Measurements from ENCODE around the gene TTK.

DNA sequence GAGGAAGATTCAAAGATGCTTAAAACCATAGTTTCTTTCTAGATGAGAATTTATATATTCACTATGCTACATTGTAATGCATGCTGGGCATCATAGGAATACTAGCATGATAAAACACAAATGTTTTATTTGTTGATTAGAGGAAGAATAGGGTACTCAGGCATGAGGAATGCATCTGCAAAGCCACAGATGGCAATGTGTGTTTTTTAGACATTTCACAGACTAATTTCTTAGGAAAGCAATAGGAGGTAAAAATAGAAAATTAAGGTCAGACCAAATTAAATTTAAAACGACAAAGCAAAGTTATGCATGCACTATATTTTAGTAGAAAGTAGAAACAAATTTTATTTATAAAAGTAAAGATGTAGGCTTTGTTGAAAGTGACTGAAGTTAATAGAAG, 2.1 kb downstream of the TTK start:
- TF ChIP-seq, protein P1, sequence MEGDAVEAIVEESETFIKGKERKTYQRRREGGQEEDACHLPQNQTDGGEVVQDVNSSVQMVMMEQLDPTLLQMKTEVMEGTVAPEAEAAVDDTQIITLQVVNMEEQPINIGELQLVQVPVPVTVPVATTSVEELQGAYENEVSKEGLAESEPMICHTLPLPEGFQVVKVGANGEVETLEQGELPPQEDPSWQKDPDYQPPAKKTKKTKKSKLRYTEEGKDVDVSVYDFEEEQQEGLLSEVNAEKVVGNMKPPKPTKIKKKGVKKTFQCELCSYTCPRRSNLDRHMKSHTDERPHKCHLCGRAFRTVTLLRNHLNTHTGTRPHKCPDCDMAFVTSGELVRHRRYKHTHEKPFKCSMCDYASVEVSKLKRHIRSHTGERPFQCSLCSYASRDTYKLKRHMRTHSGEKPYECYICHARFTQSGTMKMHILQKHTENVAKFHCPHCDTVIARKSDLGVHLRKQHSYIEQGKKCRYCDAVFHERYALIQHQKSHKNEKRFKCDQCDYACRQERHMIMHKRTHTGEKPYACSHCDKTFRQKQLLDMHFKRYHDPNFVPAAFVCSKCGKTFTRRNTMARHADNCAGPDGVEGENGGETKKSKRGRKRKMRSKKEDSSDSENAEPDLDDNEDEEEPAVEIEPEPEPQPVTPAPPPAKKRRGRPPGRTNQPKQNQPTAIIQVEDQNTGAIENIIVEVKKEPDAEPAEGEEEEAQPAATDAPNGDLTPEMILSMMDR (IDR thresholded peaks at IDR 0.05): no peak
- no peak for TF ChIP-seq POLR2A (IDR thresholded peaks at IDR 0.05)
- no peak for TF ChIP-seq EP300 (IDR thresholded peaks at IDR 0.05)

Data from gastroesophageal sphincter (tissue), 3 donors.